DMS 273 (cell line): ENCODE data around the gene SCYGR8.
"Not testable (repeated sequence)": the region's sequence is repeated elsewhere in the genome, so short reads cannot be mapped to it uniquely, and the experiment has no call there.

Experiments
- DNase-seq: peaks from one replicate; lab custom pipeline; 2025; ENCODE audit not compliant: unreplicated experiment; lab: John Stamatoyannopoulos, UW

The SCYGR8 gene

GRCh38 chr2:227745594-227745993, at the start of gene SCYGR8:
SCYGR8 (plus strand) TSS chr2:227745894; CDS start chr2:227745894, 0 bp downstream.
- DNase-seq = no peak

GRCh38 chr2:227696990-227697679, 48.6 kb upstream of the SCYGR8 start:
- DNase-seq = no peak

- no peak for DNase-seq
Observed at GRCh38 chr2:227701556-227701955, 44.1 kb upstream of the SCYGR8 start.

GRCh38 chr2:227703280-227703732, 42.4 kb upstream of the SCYGR8 start:
- no peak for DNase-seq

GRCh38 chr2:227703961-227704360, 41.7 kb upstream of the SCYGR8 start:
- no peak for DNase-seq

GRCh38 chr2:227706859-227707258, 38.8 kb upstream of the SCYGR8 start:
- no peak for DNase-seq

GRCh38 chr2:227707390-227707789, 38.3 kb upstream of the SCYGR8 start:
- DNase-seq = no peak

- DNase-seq = no peak
Observed at GRCh38 chr2:227710986-227711385, 34.7 kb upstream of the SCYGR8 start.

- no peak for DNase-seq
Observed at GRCh38 chr2:227713291-227713690, 32.4 kb upstream of the SCYGR8 start.

GRCh38 chr2:227716501-227716900, 29.2 kb upstream of the SCYGR8 start:
- DNase-seq = no peak

- peak; percentile 93 for DNase-seq
Observed at GRCh38 chr2:227717687-227718567, 27.8 kb upstream of the SCYGR8 start, which contains the start of gene SLC19A3. SLC19A3 (minus strand) TSS chr2:227718028; CDS start chr2:227702318, 15,710 bp downstream.

- no peak for DNase-seq
Observed at GRCh38 chr2:227719641-227720040, 26.1 kb upstream of the SCYGR8 start.

- no peak for DNase-seq
Observed at GRCh38 chr2:227720680-227721079, 25.0 kb upstream of the SCYGR8 start.

- DNase-seq = not testable (repeated sequence)
Observed at GRCh38 chr2:227722821-227723220, 22.9 kb upstream of the SCYGR8 start.

GRCh38 chr2:227724394-227725039, 21.2 kb upstream of the SCYGR8 start, which contains the start of gene SCYGR6:
SCYGR6 (minus strand) TSS chr2:227724757; CDS start chr2:227724757, 0 bp downstream.
- DNase-seq = peak; percentile 28

GRCh38 chr2:227728035-227728434, 17.7 kb upstream of the SCYGR8 start, which contains the start of gene SCYGR7:
SCYGR7 (plus strand) TSS chr2:227728335; CDS start chr2:227728335, 0 bp downstream.
- no peak for DNase-seq

- DNase-seq = no peak
Observed at GRCh38 chr2:227739351-227739750, 6.3 kb upstream of the SCYGR8 start.

- peak; percentile 53 for DNase-seq
Observed at GRCh38 chr2:227740705-227741104, 5.0 kb upstream of the SCYGR8 start.

- DNase-seq = peak; percentile 22
Observed at GRCh38 chr2:227748079-227748478, 2.4 kb downstream of the SCYGR8 start.

- DNase-seq = not testable (repeated sequence)
Observed at GRCh38 chr2:227756261-227756660, 10.6 kb downstream of the SCYGR8 start.
